GM18519 (cell line): Measurements from ENCODE around the gene SETD1A.
"Not testable (repeated sequence)": the region's sequence is repeated elsewhere in the genome, so short reads cannot be mapped to it uniquely, and the experiment has no call there.

Experiments
- ATAC-seq: cut with Tn5 transposase; IDR thresholded peaks from one replicate; pipeline ENCODE4 v1.9.1; 2021; ENCODE audit warnings: mild to moderate bottlenecking, moderate library complexity; ENCODE audit not compliant: unreplicated experiment, low FRiP score

The SETD1A gene

GRCh38 chr16:31010585-31011325 lies 53.2 kb downstream of the SETD1A start, which contains the start of gene STX1B:
Gene STX1B, minus strand, starts transcription at chr16:31010638. Its CDS starts 242 bp downstream, at chr16:31010396.
- no peak for ATAC-seq

- not testable (repeated sequence) for ATAC-seq
Observed at GRCh38 chr16:31011815-31012214, 54.3 kb downstream of the SETD1A start.

- ATAC-seq = not testable (repeated sequence)
Observed at GRCh38 chr16:31013292-31013691, 55.7 kb downstream of the SETD1A start.

GRCh38 chr16:31016018-31016417 lies 58.5 kb downstream of the SETD1A start:
- no peak for ATAC-seq

GRCh38 chr16:31017756-31018155 lies 60.2 kb downstream of the SETD1A start:
- ATAC-seq = not testable (repeated sequence)

- no peak for ATAC-seq
Observed at GRCh38 chr16:31020536-31020935, 63.0 kb downstream of the SETD1A start.

- no peak for ATAC-seq
Observed at GRCh38 chr16:31022544-31023251, 65.1 kb downstream of the SETD1A start.

- ATAC-seq = no peak
Observed at GRCh38 chr16:31023252-31023602, 65.7 kb downstream of the SETD1A start.

- no peak for ATAC-seq
Observed at GRCh38 chr16:31023627-31024226, 66.2 kb downstream of the SETD1A start.

GRCh38 chr16:31025339-31025738 lies 67.8 kb downstream of the SETD1A start:
- no peak for ATAC-seq

- no peak for ATAC-seq
Observed at GRCh38 chr16:31029272-31029671, 71.7 kb downstream of the SETD1A start.

GRCh38 chr16:31031276-31031675 lies 73.7 kb downstream of the SETD1A start:
- no peak for ATAC-seq

- peak; percentile 74 for ATAC-seq
Observed at GRCh38 chr16:31032736-31033708, 75.5 kb downstream of the SETD1A start, which contains the start of gene STX4. Gene STX4, plus strand, starts transcription at chr16:31033558. Its CDS starts 248 bp downstream, at chr16:31033806.

- peak; percentile 28 for ATAC-seq
Observed at GRCh38 chr16:31033709-31034492, 76.3 kb downstream of the SETD1A start.
